Islet precursor cell (in vitro differentiated cells): ENCODE data around the gene TLE4.
"Not testable (repeated sequence)": the region's sequence is repeated elsewhere in the genome, so short reads cannot be mapped to it uniquely, and the experiment has no call there.

Experiments used
- DNase-seq: peaks from one replicate; pipeline ENCODE4 v3.0.0-alpha.2; 2018

TLE4 gene

GRCh38 chr9:79745752-79746336 lies 174.1 kb downstream of the TLE4 start:
- no peak for DNase-seq

GRCh38 chr9:79751895-79752466 lies 180.2 kb downstream of the TLE4 start:
- not testable (repeated sequence) for DNase-seq

GRCh38 chr9:79756414-79756813 lies 184.6 kb downstream of the TLE4 start:
- DNase-seq = no peak

GRCh38 chr9:79757074-79757473 lies 185.3 kb downstream of the TLE4 start:
- DNase-seq = no peak

GRCh38 chr9:79757881-79758669 lies 186.3 kb downstream of the TLE4 start:
- no peak for DNase-seq

GRCh38 chr9:79759460-79759859 lies 187.7 kb downstream of the TLE4 start:
- DNase-seq = peak; percentile 88

GRCh38 chr9:79762070-79762469 lies 190.3 kb downstream of the TLE4 start:
- DNase-seq = no peak

GRCh38 chr9:79763671-79764285 lies 192.0 kb downstream of the TLE4 start:
- no peak for DNase-seq

- DNase-seq = peak; percentile 91
Measured at GRCh38 chr9:79764374-79764773, 192.6 kb downstream of the TLE4 start.

GRCh38 chr9:79765466-79765865 lies 193.7 kb downstream of the TLE4 start:
- DNase-seq = peak; percentile 87

- no peak for DNase-seq
Measured at GRCh38 chr9:79766091-79766490, 194.3 kb downstream of the TLE4 start.

- DNase-seq = peak; percentile 55
Measured at GRCh38 chr9:79768194-79768593, 196.4 kb downstream of the TLE4 start.

GRCh38 chr9:79769476-79770275 lies 197.9 kb downstream of the TLE4 start:
- peak; percentile 69 for DNase-seq

- no peak for DNase-seq
Measured at GRCh38 chr9:79774356-79774755, 202.6 kb downstream of the TLE4 start.
